H1 (cell line): Measurements from ENCODE around the gene SRCIN1. TPM values are rescaled to one million over a fixed set of nuclear protein-coding genes. Genes with fewer than 3 reads are reported as not detected.

Source experiments
- CEBPB ChIP-seq: IDR thresholded peaks from 2 replicates; pipeline ENCODE4 v1.6.1; 2012; ENCODE audit warnings: low read depth, low read length
- GTF2F1 ChIP-seq: IDR thresholded peaks from 2 replicates; pipeline ENCODE4 v1.6.1; 2012; ENCODE audit warnings: low read depth, low read length, improper control_type of control experiment, borderline replicate concordance
- KDM1A ChIP-seq: fragments of 200-600, 300-600 bp; sonication (generic); IDR thresholded peaks from 2 replicates; pipeline ENCODE4 v1.7.1; 2016; ENCODE audit warnings: mild to moderate bottlenecking, low read length, borderline replicate concordance
- NANOG ChIP-seq: IDR thresholded peaks from 2 replicates; pipeline ENCODE4 v1.6.1; 2011; ENCODE audit warnings: low read length, low read depth, mild to moderate bottlenecking, inconsistent platforms; ENCODE audit not compliant: insufficient read depth, poor library complexity, severe bottlenecking
- POLR2A ChIP-seq, 2 experiments: IDR thresholded peaks; 1 replicate in 1 of 2; 2 replicates in 1 of 2; pipeline ENCODE4 v1.6.1; 2011; ENCODE audit warnings: low read depth in 2 of 2, low read length in 2 of 2, mild to moderate bottlenecking in 2 of 2; ENCODE audit errors: control extremely low read depth in 1 of 2
- POU5F1 ChIP-seq: IDR thresholded peaks from 2 replicates; pipeline ENCODE4 v1.6.1; 2011; ENCODE audit warnings: low read depth, mild to moderate bottlenecking, low read length, moderate library complexity
- RAD21 ChIP-seq, 2 experiments: IDR thresholded peaks in 1 of 2; conservative IDR thresholded peaks in 1 of 2; 2 replicates each; pipeline ENCODE4 v1.6.1; 2011; ENCODE audit warnings: low read depth in 2 of 2, low read length in 2 of 2, improper control_type of control experiment in 1 of 2, inconsistent platforms in 1 of 2, mild to moderate bottlenecking in 1 of 2, moderate library complexity in 1 of 2
- RBBP5 ChIP-seq: IDR thresholded peaks from 2 replicates; pipeline ENCODE4 v1.7.1; 2012; ENCODE audit warnings: low read depth, mild to moderate bottlenecking, inconsistent platforms, low read length, moderate library complexity, borderline replicate concordance
- RFX5 ChIP-seq: IDR thresholded peaks from 2 replicates; pipeline ENCODE4 v1.6.1; 2011; ENCODE audit warnings: low read depth, low read length, improper control_type of control experiment, borderline replicate concordance
- ZNF274 ChIP-seq: IDR thresholded peaks from 2 replicates; pipeline ENCODE4 v1.7.0; 2012; ENCODE audit warnings: low read length, borderline replicate concordance; ENCODE audit errors: extremely low read depth
- polyA plus RNA-seq, 7 experiments: library from polyadenylated mRNA; depleted of rRNA in 3 of 7; stranded (reverse) in 5 of 7; unstranded in 2 of 7; fragments of >200 nt in 5 of 7; fragments of 200-250 nt in 2 of 7; gene quantifications; 1 replicate in 5 of 7; 2 replicates in 1 of 7; 4 replicates in 1 of 7; pipeline versions ENCODE4 v1.2.1 to v1.2.3, GENCODE V29; 2011 to 2013; ENCODE audit warnings: missing spikeins in 2 of 7, mixed read lengths in 2 of 7
- total RNA-seq: library from RNA; stranded (reverse); fragmentation: NEBNext Ultra II Directional; extraction: Animal tissue kit (Norgen Biotek cat#: 25700); gene quantifications from 2 replicates; pipeline ENCODE4 v1.2.1, GENCODE V29; 2021
- TF ChIP-seq, protein P1 (sequence below): fragments of 300-600 bp; sonication (generic); IDR thresholded peaks from 2 replicates; pipeline ENCODE4 v1.7.1; 2012; ENCODE audit warnings: low read length, moderate library complexity, mild to moderate bottlenecking, inconsistent platforms; ENCODE audit not compliant: insufficient replicate concordance

The SRCIN1 gene
- total and polyA plus RNA-seq, 2 of the 8 experiments (the other 6 are each of a cell fraction or from before 2014, with no cell fraction given): 2.8 to 3.8 TPM

GRCh38 chr17:38541281-38541680 lies 64.5 kb downstream of the SRCIN1 start (continued):
- TF ChIP-seq, protein P1, sequence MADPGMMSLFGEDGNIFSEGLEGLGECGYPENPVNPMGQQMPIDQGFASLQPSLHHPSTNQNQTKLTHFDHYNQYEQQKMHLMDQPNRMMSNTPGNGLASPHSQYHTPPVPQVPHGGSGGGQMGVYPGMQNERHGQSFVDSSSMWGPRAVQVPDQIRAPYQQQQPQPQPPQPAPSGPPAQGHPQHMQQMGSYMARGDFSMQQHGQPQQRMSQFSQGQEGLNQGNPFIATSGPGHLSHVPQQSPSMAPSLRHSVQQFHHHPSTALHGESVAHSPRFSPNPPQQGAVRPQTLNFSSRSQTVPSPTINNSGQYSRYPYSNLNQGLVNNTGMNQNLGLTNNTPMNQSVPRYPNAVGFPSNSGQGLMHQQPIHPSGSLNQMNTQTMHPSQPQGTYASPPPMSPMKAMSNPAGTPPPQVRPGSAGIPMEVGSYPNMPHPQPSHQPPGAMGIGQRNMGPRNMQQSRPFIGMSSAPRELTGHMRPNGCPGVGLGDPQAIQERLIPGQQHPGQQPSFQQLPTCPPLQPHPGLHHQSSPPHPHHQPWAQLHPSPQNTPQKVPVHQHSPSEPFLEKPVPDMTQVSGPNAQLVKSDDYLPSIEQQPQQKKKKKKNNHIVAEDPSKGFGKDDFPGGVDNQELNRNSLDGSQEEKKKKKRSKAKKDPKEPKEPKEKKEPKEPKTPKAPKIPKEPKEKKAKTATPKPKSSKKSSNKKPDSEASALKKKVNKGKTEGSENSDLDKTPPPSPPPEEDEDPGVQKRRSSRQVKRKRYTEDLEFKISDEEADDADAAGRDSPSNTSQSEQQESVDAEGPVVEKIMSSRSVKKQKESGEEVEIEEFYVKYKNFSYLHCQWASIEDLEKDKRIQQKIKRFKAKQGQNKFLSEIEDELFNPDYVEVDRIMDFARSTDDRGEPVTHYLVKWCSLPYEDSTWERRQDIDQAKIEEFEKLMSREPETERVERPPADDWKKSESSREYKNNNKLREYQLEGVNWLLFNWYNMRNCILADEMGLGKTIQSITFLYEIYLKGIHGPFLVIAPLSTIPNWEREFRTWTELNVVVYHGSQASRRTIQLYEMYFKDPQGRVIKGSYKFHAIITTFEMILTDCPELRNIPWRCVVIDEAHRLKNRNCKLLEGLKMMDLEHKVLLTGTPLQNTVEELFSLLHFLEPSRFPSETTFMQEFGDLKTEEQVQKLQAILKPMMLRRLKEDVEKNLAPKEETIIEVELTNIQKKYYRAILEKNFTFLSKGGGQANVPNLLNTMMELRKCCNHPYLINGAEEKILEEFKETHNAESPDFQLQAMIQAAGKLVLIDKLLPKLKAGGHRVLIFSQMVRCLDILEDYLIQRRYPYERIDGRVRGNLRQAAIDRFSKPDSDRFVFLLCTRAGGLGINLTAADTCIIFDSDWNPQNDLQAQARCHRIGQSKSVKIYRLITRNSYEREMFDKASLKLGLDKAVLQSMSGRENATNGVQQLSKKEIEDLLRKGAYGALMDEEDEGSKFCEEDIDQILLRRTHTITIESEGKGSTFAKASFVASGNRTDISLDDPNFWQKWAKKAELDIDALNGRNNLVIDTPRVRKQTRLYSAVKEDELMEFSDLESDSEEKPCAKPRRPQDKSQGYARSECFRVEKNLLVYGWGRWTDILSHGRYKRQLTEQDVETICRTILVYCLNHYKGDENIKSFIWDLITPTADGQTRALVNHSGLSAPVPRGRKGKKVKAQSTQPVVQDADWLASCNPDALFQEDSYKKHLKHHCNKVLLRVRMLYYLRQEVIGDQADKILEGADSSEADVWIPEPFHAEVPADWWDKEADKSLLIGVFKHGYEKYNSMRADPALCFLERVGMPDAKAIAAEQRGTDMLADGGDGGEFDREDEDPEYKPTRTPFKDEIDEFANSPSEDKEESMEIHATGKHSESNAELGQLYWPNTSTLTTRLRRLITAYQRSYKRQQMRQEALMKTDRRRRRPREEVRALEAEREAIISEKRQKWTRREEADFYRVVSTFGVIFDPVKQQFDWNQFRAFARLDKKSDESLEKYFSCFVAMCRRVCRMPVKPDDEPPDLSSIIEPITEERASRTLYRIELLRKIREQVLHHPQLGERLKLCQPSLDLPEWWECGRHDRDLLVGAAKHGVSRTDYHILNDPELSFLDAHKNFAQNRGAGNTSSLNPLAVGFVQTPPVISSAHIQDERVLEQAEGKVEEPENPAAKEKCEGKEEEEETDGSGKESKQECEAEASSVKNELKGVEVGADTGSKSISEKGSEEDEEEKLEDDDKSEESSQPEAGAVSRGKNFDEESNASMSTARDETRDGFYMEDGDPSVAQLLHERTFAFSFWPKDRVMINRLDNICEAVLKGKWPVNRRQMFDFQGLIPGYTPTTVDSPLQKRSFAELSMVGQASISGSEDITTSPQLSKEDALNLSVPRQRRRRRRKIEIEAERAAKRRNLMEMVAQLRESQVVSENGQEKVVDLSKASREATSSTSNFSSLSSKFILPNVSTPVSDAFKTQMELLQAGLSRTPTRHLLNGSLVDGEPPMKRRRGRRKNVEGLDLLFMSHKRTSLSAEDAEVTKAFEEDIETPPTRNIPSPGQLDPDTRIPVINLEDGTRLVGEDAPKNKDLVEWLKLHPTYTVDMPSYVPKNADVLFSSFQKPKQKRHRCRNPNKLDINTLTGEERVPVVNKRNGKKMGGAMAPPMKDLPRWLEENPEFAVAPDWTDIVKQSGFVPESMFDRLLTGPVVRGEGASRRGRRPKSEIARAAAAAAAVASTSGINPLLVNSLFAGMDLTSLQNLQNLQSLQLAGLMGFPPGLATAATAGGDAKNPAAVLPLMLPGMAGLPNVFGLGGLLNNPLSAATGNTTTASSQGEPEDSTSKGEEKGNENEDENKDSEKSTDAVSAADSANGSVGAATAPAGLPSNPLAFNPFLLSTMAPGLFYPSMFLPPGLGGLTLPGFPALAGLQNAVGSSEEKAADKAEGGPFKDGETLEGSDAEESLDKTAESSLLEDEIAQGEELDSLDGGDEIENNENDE: no peak
- TF ChIP-seq RAD21 (IDR thresholded peaks at IDR 0.05 in 1 of 2, conservative IDR thresholded peaks at IDR 0.05 in 1 of 2; ENCODE audit: low read depth in 2 of 2, low read length in 2 of 2): no peak
- no peak for TF ChIP-seq RBBP5
- no peak for TF ChIP-seq ZNF274
- TF ChIP-seq POLR2A (IDR thresholded peaks at IDR 0.05; ENCODE audit: control extremely low read depth in 1 of 2, low read depth in 2 of 2, low read length in 2 of 2): no peak
- TF ChIP-seq RFX5: no peak
- TF ChIP-seq NANOG: no peak
- no peak for TF ChIP-seq POU5F1
- no peak for TF ChIP-seq KDM1A
- TF ChIP-seq CEBPB: no peak
- no peak for TF ChIP-seq GTF2F1
